Stimulated activated naive CD8-positive, alpha-beta T cell treated with anti-CD3 and anti-CD28 coated beads, Interleukin-15, Interleukin-2, amounts not matched to agents 100 ng/mL and 50 ng/mL, for 24 hours (primary cell): Measurements from ENCODE around the gene MYORG.

Experiments
- H3K27ac Mint-ChIP-seq: one replicate; pipeline ENCODE4 v1.8.0; 2021; ENCODE audit warnings: mild to moderate bottlenecking, mixed read lengths
- H3K27me3 Mint-ChIP-seq: one replicate; pipeline ENCODE4 v1.8.0; 2021; ENCODE audit warnings: mixed read lengths
- H3K36me3 Mint-ChIP-seq: one replicate; pipeline ENCODE4 v1.8.0; 2021; ENCODE audit warnings: low read depth, mixed read lengths
- H3K4me1 Mint-ChIP-seq: one replicate; pipeline ENCODE4 v1.8.0; 2021; ENCODE audit warnings: low read depth, mixed read lengths
- H3K4me3 Mint-ChIP-seq: one replicate; pipeline ENCODE4 v1.8.0; 2021; ENCODE audit warnings: mild to moderate bottlenecking, mixed read lengths
- H3K9me3 Mint-ChIP-seq: one replicate; pipeline ENCODE4 v1.8.0; 2021; ENCODE audit warnings: mixed read lengths

MYORG gene

DNA sequence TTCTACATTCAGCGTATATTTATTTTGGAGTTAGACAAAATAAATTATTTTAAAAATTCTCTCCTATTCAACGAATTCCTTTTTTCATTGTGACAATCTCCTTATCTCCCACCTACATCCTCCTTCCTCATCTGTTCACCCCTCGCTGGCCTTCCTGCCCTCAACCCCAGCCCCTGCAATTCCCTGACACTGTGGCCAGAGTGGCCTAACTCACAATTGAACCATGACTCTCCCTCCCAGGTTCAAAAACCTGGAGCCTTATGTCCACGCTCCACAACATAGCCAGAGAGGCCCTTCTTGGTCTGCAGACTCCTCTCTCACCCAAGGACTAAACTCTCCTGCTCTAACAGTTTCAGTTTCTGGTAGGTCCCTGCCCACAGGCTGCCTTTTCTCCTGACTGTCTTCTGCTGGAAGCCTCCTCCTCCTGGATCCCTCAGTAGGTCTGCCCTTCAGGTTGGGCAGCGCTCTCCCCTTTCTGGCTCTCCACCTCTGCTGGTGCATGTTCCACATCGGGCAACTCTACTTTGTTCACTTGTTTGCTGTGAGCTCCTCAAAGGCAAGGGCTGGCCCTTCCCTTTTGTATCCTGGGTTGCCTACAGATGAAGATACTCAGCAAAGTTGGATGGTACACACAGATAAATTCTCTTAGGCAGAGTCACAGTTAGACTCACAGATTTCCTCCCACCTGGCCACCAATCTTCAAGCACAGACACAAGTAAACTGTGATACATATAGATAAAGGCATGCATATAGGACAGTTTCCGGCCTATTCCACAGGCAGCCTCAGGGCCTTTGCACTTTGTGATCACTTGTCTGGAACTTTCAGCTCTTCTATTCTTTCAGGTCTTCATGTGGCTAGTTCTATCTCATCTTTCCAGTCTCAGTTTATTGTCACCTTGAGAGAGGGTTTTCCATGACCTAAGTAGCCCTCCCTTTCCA is 19.8 kb upstream of the MYORG start:
- no peak overlapping the region for H3K27ac Mint-ChIP-seq
- H3K27me3 Mint-ChIP-seq, result peaks cover under 1% of the 10 kb centered on the region
- peaks cover 4% of the 10 kb centered on the region for H3K36me3 Mint-ChIP-seq
- no peaks in the 10 kb centered on the region for H3K9me3 Mint-ChIP-seq
- H3K4me3 Mint-ChIP-seq, result no peak overlapping the region
- no peaks in the 10 kb centered on the region for H3K4me1 Mint-ChIP-seq

DNA sequence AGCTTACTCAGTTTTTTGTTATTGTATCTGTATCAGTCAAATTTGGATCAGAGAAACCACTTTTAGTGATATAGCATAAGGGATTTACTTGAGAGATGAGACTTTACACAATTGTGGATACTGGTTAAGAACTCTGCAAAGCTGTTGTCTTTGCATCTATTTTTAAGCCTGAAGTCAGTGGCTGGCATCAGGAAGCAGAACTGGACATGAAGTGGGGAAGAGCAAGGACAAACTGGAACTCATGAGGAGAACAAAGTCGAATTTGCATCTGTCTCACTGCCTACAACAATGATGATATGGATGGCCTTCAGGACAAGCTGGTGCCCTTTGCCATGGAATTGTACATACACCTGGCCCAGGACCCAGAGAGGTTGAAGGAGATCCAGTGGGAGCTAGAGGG is 15.8 kb upstream of the MYORG start:
- Mint-ChIP-seq H3K9me3 (no peaks in the 10 kb centered on the region), H3K4me3 (no peak overlapping the region), H3K36me3 (no peaks in the 10 kb centered on the region), H3K4me1 (no peaks in the 10 kb centered on the region), H3K27ac (no peak overlapping the region), H3K27me3 (peaks cover 8% of the 10 kb centered on the region)

DNA sequence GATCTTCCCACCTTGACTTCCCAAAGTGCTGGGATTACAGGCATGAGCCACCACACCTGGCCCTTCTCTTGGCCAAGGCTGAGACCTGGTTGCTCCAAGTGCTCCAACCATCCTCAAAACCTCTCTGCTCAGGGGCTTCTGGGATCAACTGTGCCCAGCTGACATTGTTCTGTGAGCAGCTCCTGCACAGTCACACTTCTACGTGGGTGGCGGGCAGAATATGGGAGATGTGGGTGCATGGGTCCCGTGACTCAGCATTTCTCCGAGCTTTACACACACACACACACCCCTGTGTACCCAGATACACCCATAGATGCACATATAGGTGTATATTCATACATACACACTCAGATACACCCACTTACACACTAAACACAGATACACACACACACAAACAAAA is 10.5 kb upstream of the MYORG start:
- no peaks in the 10 kb centered on the region for H3K4me1 Mint-ChIP-seq
- H3K9me3 Mint-ChIP-seq, result no peaks in the 10 kb centered on the region
- no peak overlapping the region for H3K27ac Mint-ChIP-seq
- no peaks in the 10 kb centered on the region for H3K36me3 Mint-ChIP-seq
- H3K4me3 Mint-ChIP-seq, result no peak overlapping the region
- H3K27me3 Mint-ChIP-seq, result peaks cover 8% of the 10 kb centered on the region

DNA sequence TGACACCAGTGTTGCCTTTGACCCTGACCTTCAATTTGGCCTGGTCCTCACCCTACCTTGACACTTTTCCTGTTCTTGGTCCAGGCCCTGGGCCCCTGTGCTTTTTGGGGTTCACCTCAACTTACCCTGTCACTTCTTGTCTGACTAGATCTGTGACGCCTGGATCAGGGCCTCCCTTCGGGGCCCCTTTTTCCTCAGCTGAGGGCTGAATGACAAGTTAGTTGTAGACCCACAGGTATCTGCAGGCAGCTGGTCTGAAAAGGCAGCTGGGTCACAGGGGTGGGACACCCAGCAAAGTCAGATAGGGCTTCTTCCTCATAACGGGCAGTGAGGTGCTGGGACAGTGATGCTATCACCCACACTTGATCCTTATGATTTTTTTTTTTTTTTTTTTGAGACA is 10.0 kb upstream of the MYORG start:
- Mint-ChIP-seq H3K4me3 (no peak overlapping the region), H3K4me1 (peaks cover under 1% of the 10 kb centered on the region), H3K36me3 (no peaks in the 10 kb centered on the region), H3K27me3 (peaks cover 8% of the 10 kb centered on the region), H3K9me3 (no peaks in the 10 kb centered on the region), H3K27ac (no peak overlapping the region)

DNA sequence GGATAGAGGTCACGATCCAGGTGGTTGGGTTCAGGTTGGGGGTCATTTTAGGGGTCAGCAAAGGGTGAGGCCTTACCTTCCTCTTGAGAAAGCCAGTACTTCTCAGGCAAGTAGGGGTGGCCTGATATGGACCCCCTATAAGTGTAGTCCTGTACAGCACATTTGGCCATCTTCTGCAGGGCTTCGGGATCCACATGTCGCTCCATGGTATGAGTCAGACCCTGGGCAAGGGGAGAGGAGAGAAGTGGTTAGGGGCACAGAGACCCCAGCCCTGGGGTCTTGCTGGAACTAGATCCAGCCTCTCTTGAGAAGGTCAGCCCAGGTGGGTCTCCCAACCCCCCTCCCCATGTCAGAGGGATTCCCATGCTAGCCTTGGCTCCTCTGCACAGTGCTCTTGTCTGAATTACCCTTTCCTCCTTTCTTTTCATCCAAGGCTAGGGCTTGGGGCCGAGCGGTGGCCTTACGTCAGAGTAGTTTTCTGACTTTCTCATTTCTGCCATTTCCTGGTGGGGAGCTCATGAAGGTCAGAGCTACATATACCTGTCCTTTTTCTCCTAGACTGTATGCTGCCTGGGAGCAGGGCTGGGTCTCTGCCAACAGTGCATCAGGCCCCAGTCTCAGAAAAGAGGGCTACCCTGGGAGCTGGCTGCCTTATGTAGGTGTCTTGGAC is 9.0 kb upstream of the MYORG start:
- no peak overlapping the region for H3K4me3 Mint-ChIP-seq
- H3K4me1 Mint-ChIP-seq, result peaks cover 9% of the 10 kb centered on the region
- H3K27ac Mint-ChIP-seq, result no peak overlapping the region
- H3K27me3 Mint-ChIP-seq, result no peaks in the 10 kb centered on the region
- no peaks in the 10 kb centered on the region for H3K9me3 Mint-ChIP-seq
- H3K36me3 Mint-ChIP-seq, result no peaks in the 10 kb centered on the region

DNA sequence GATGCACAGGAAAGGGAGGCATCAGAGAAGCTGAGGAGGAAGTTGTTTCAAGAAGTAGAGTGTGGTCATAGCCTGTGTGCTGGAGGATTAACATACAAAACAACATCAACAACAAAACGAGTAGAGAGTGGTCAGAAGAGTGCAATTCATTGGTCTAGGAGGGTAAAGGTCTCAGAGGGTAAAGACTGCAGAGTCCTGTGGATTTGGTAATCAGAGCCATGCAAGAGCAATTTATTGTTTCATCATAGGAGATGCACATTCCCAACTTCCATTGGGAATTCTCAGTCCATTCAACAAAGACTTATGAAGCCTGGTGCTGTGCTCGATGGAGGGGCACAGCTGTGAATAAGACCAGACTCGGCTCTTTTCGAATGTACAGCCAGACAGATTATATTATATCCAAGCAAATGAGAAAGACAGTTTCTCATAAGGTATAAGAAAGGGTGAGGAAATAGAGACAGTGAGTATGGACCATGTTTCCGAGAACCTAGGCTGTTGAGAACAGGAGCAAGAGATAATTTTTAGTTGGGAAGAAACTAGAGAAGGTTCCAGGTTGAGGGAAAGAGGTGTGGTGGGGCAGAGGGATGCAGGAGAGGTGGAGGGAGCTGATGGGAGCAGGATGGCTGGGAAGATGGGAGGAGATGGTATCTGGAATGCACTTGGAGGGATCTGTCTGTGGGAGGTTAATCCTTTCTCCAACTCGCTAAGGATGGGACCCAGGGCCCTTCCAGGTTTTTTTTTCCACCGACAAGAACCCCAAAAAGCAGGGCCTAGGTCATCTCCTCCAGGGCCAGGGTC is 7.9 kb upstream of the MYORG start:
- H3K27me3 Mint-ChIP-seq, result no peaks in the 10 kb centered on the region
- peaks cover 20% of the 10 kb centered on the region for H3K4me1 Mint-ChIP-seq

DNA sequence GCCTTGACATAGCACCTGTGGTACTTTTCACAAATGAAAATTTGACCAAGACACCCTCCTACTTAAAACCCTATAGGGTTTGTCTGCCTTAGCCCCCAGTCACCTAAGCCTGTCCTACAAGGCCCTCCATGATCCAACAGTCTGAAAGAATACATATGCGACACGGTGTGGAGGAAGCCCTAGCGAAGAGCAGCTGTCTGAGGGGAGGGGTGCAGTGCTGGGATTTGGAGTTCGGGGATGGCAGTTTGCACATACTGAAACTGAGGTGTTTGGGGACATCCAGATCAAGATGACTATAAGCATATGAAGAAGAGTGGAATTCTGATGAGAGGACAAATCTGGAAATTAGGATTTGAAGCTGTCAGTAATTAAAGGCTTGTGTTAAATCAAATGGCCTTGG is 7.2 kb upstream of the MYORG start:
- Mint-ChIP-seq H3K27me3 (no peaks in the 10 kb centered on the region), H3K4me1 (peaks cover 25% of the 10 kb centered on the region), H3K36me3 (no peaks in the 10 kb centered on the region), H3K9me3 (no peaks in the 10 kb centered on the region), H3K27ac (no peak overlapping the region), H3K4me3 (no peak overlapping the region)

More for the DNA sequence above, 7.9 kb upstream of the MYORG start:
- H3K27ac Mint-ChIP-seq, result no peak overlapping the region
- no peak overlapping the region for H3K4me3 Mint-ChIP-seq
- no peaks in the 10 kb centered on the region for H3K9me3 Mint-ChIP-seq
- H3K36me3 Mint-ChIP-seq, result no peaks in the 10 kb centered on the region

DNA sequence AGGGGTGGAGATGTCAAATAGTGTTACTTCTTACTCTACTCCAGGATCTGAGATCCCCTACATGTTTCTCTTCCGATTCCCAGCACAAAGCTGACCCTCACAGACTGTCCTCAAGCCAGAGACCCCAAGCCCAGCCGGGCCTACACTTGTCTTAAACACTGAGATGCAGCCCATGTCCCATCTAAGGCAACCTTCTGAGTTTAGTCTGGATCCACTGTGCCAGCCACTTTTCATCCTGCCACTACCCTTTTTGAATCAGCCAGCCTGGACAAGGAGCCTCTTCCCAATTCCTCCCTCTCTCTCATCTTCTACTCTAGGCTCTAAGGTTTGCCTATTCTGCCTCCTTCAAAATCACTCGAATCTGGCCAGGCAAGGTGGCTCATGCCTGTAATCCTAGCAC is 6.2 kb upstream of the MYORG start:
- no peaks in the 10 kb centered on the region for H3K27me3 Mint-ChIP-seq
- no peaks in the 10 kb centered on the region for H3K36me3 Mint-ChIP-seq
- no peak overlapping the region for H3K27ac Mint-ChIP-seq
- no peak overlapping the region for H3K4me3 Mint-ChIP-seq
- no peaks in the 10 kb centered on the region for H3K9me3 Mint-ChIP-seq
- H3K4me1 Mint-ChIP-seq, result peaks cover 25% of the 10 kb centered on the region

DNA sequence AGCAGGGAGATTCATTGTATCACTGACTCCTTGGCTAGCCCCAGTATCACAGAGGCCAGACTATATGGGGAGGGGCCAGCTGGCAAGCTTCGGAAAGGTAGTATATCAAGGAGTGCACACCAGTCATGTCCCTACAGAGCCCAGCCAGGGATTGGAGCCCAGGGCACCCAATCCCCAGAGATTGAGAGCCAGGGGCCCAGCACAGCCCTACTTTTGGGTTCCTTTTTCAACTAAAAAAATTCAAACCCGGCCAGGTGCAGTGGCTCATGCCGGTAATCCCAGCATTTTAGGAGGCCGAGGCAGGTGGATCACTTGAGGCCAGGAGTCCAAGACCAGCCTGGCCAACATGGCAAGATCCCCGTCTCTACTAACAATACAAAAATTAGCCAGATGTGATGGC is 5.4 kb upstream of the MYORG start:
- Mint-ChIP-seq H3K9me3 (no peaks in the 10 kb centered on the region), H3K4me1 (peaks cover 29% of the 10 kb centered on the region), H3K27me3 (no peaks in the 10 kb centered on the region), H3K4me3 (no peak overlapping the region), H3K27ac (no peak overlapping the region), H3K36me3 (no peaks in the 10 kb centered on the region)

DNA sequence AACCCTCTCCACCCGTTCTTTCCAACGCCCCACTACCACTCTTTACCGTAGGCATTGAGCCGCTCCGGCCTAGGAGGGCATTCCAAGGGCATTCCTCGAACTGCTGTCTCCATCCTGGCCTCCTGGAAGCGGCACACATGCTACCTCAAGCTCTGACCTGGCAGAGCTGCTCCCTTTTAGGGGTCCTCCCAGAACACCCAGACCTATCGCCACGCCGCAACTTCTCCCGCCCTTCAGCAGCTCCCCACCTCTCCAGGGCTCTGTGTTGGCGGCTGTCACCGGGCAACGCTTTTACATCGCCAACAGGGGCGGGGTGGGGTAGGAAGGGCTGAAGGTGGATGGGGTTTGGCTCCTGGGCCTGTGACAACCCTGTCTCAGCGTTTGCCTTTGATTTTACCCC is 4.6 kb upstream of the MYORG start:
- H3K27ac Mint-ChIP-seq, result no peak overlapping the region
- H3K36me3 Mint-ChIP-seq, result no peaks in the 10 kb centered on the region
- H3K27me3 Mint-ChIP-seq, result no peaks in the 10 kb centered on the region
- peaks cover 32% of the 10 kb centered on the region for H3K4me1 Mint-ChIP-seq
- H3K9me3 Mint-ChIP-seq, result no peaks in the 10 kb centered on the region
- peak overlapping the region; percentile 62 for H3K4me3 Mint-ChIP-seq

DNA sequence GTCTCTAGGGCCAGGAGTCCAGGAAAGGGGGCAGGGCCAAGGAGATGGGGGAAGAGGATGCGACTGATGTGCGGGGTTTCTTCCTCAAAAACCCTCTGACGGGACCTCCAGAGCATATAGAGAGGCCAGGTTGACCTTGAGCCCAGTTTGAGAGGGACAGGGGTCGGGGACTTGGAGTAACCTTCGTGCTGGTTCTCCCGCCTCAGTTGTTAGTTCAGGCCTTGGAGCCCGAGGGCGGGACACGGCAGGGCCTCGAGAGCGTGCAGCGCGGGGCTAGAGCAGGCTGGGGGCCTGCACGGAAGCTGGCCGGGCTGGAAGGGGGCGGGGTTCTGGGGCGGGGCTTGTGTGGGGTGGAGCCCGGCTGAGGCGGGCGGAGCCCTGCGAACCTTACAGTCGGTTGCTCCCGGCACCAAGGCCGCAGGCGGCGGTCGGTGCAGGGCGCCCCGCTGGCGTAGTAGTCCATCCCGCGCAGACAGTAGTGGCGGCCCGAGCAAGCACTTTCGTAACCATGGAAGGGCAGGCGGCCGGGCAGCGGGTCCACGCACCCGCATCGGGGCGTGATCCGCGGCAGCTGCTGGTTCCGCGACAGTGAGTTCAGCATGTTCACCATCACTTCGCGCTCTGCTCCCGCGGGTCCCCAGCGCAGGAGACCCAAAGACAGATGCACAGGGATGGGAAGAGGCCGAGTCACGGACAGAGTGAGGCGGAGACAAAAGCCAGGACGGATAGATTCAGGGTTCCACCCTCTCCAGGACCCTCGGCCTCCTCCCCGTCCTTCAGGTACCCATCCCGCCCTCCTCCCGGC is 4.0 kb upstream of the MYORG start:
- Mint-ChIP-seq H3K4me3 (peak overlapping the region; percentile 80), H3K27me3 (no peaks in the 10 kb centered on the region), H3K4me1 (peaks cover 38% of the 10 kb centered on the region), H3K27ac (no peak overlapping the region), H3K36me3 (no peaks in the 10 kb centered on the region), H3K9me3 (no peaks in the 10 kb centered on the region)

DNA sequence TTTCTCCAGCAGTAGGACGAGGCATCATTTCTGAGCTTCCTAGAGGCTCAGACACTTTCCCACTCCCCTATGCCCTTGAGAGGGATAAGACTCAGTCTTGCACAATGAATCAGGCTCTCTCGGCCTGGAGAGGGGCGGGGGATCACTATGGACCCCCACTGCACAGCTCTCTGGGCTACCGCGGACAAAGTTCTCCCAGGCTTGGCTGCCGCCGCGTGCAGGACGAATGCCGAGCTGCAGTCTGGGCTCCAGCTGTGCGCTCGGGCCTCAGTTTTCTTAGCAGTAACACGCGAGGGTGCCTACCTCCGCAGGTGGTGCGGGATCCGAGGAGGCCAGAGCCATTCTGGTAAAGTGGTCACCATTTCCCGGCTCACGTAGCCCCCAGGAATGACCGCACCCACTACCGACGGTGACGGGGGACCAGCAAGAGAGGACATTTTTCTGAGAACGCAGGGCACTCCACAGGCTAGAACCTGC is 3.4 kb upstream of the MYORG start:
- Mint-ChIP-seq H3K4me3 (peak overlapping the region; percentile 80), H3K36me3 (no peaks in the 10 kb centered on the region), H3K4me1 (peaks cover 43% of the 10 kb centered on the region), H3K27ac (no peak overlapping the region), H3K9me3 (no peaks in the 10 kb centered on the region), H3K27me3 (no peaks in the 10 kb centered on the region)

DNA sequence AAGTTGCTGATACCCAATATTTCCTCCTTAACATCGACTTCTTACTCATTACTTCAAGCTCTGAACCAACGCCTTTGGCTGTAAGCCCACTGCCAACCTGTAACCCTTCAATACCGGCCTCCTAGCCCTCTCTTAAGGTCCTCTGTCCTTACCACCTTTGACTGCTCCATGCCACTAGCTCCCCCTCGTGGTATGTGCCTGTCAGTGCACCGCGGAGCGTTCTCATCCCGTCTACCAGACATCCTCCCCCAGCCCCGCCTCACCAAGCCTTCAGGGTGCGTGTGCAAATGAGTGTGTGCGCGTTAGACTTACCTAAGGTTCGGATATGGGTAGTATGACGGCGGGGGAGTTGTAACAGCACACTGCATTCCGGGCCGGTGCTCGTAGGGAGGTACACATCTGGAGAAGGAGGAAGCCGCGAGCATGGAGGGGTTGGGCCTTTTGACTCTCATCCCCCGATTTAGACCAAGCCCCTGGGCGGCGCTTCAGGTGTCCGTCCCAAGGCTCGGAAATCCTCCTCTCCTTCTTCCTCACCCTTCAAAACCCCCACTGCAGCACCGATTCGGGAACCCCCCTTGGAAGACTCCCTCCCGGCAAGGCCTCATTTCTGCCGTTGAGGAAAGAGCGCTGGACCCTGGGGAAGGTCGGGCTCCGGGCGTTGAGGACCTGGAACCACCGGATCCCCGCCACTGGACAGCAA is 2.8 kb upstream of the MYORG start:
- Mint-ChIP-seq H3K9me3 (no peaks in the 10 kb centered on the region), H3K4me1 (peaks cover 43% of the 10 kb centered on the region)

More for the DNA sequence above, 2.8 kb upstream of the MYORG start:
- H3K4me3 Mint-ChIP-seq, result peak overlapping the region; percentile 80
- no peaks in the 10 kb centered on the region for H3K36me3 Mint-ChIP-seq
- H3K27ac Mint-ChIP-seq, result peak overlapping the region; percentile 1
- no peaks in the 10 kb centered on the region for H3K27me3 Mint-ChIP-seq
